CD4-positive, alpha-beta T cell (primary cell): ENCODE results near the gene OMD. TPM values are rescaled to one million over a fixed set of nuclear protein-coding genes. Genes with fewer than 3 reads are reported as not detected.

Experiments
- ATAC-seq: fragments of 200-7000 bp; cut with Tn5 transposase; one replicate; pipeline ENCODE4 v1.10.0; 2022; ENCODE audit warnings: mild to moderate bottlenecking; ENCODE audit not compliant: poor library complexity
- CTCF ChIA-PET: fragments of 350-600 bp; sonication (Branson Sonifier 250); formaldehyde crosslinking; loops from one replicate; lab custom pipeline; 2021; ENCODE audit warnings: antibody characterized with exemption, inconsistent platforms; lab: Charles Lee
- POLR2A ChIA-PET: fragments of 350-600 bp; sonication (Branson Sonifier 250); formaldehyde crosslinking; loops from one replicate; lab custom pipeline; 2021; ENCODE audit warnings: antibody characterized with exemption, inconsistent platforms; lab: Charles Lee
- DNase-seq, 14 experiments: peaks; one replicate each; pipeline ENCODE4 v3.0.0-alpha.2; 2013 to 2020; ENCODE audit warnings: mixed read lengths in 2 of 14
- H3K27ac ChIP-seq, 2 donors: one replicate each; pipeline versions ENCODE4 v1.5.1 to v1.7.0; 2013; ENCODE audit warnings: low read length in 2 of 2, low read depth in 1 of 2, mild to moderate bottlenecking in 1 of 2
- H3K27me3 ChIP-seq, 2 experiments: 1 replicate in 1 of 2; 2 replicates in 1 of 2; pipeline versions ENCODE4 v1.6.1 to v1.7.0; 2013; ENCODE audit warnings: low read length in 2 of 2, control low read depth in 1 of 2, mild to moderate bottlenecking in 1 of 2, moderate library complexity in 1 of 2; ENCODE audit not compliant: insufficient read depth in 2 of 2, control insufficient read depth in 1 of 2
- H3K36me3 ChIP-seq: one replicate; pipeline ENCODE4 v1.6.1; 2013; ENCODE audit warnings: low read length, control low read depth; ENCODE audit not compliant: insufficient read depth
- H3K4me1 ChIP-seq: one replicate; pipeline ENCODE4 v1.6.1; 2013; ENCODE audit warnings: low read length, control low read depth; ENCODE audit not compliant: insufficient read depth
- H3K4me3 ChIP-seq: one replicate; pipeline ENCODE4 v1.5.1; 2013; ENCODE audit warnings: mild to moderate bottlenecking, low read length, moderate library complexity
- H3K9me3 ChIP-seq, 2 experiments: 1 replicate in 1 of 2; 2 replicates in 1 of 2; pipeline versions ENCODE4 v1.6.1 to v1.7.0; 2013; ENCODE audit warnings: low read length in 2 of 2, mild to moderate bottlenecking in 2 of 2, control low read depth in 1 of 2, moderate library complexity in 1 of 2; ENCODE audit not compliant: control insufficient read depth in 1 of 2, insufficient read depth in 1 of 2
- H3K27ac Mint-ChIP-seq: one replicate; pipeline ENCODE4 v1.8.0; 2020; ENCODE audit warnings: mixed read lengths
- H3K27me3 Mint-ChIP-seq: one replicate; pipeline ENCODE4 v1.8.0; 2021; ENCODE audit warnings: mixed read lengths
- H3K36me3 Mint-ChIP-seq: one replicate; pipeline ENCODE4 v1.8.0; 2021; ENCODE audit warnings: low read depth, mixed read lengths
- H3K4me1 Mint-ChIP-seq: one replicate; pipeline ENCODE4 v1.8.0; 2021; ENCODE audit warnings: low read depth, mixed read lengths
- H3K4me3 Mint-ChIP-seq: one replicate; pipeline ENCODE4 v1.8.0; 2020; ENCODE audit warnings: mild to moderate bottlenecking, mixed read lengths
- H3K9me3 Mint-ChIP-seq: one replicate; pipeline ENCODE4 v1.8.0; 2020; ENCODE audit warnings: mixed read lengths
- intact Hi-C, 2 experiments: fragments of 100-400 bp; cut with DNase I in 1 of 2; cut with micrococcal nuclease in 1 of 2; formaldehyde crosslinking; loops; one replicate each; pipeline versions ENCODE4 v1.15.1 to v1.9.0; 2023 to 2025; cut with DNase I, micrococcal nuclease
- total RNA-seq, 174 experiments: library from RNA in 2 of 174; stranded (reverse) in 2 of 174; gene quantifications; one replicate each; pipeline ENCODE4 v1.2.3 and lab custom pipeline; 2021 to 2026
- TF ChIP-seq, protein P1 (sequence below): fragments of 200-600 bp; IDR thresholded peaks from one replicate; pipeline ENCODE4 v1.8.0; 2022; ENCODE audit warnings: antibody characterized with exemption, mild to moderate bottlenecking

Gene OMD
- total RNA-seq, 2 experiments from 2014 or later, result not detected

DNA sequence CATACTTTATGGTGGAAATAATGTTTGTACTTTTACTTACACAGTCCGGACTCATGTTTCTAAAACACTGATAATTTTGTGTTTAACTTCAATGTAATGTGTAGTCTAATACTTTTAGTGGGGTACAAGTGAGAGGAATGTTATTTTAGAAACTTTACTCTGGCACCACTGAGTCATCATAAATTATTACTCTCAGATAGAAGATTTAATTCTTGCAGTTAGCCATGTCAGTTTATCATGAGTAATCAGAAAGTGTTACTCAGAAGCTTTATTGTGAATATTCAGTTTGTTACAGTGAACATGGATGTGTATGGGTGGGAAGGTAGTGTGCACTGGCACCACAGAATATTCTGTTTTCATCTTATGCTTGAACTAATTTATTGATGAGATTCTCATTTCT is 39.9 kb downstream of the OMD start:
- H3K36me3 ChIP-seq, result no peaks in the 10 kb centered on the region
- ChIA-PET POLR2A (no interaction called here), CTCF (no interaction called here)

DNA sequence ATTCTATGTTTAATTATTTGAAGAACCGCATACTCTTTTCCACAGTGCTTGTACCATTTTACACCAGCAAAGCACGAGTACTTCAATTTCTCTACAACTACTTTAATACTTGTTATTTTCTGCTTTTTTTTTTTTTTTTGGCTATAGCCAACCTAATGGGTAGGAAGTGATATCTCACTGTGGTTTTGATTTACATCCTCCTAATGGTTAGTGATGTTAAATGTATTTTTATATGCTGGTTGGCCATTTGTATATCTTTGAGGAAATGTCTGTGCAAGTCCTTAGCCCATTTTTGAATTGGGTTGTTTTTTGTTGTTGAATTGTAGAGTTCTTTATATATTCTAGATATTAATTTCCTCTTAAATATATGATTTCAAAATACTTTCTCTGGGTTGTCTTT is 42.5 kb downstream of the OMD start:
- no peaks in the 10 kb centered on the region for H3K27me3 Mint-ChIP-seq
- H3K9me3 ChIP-seq, result no peaks in the 10 kb centered on the region
- H3K4me3 Mint-ChIP-seq, result no peak overlapping the region
- TF ChIP-seq, protein P1, sequence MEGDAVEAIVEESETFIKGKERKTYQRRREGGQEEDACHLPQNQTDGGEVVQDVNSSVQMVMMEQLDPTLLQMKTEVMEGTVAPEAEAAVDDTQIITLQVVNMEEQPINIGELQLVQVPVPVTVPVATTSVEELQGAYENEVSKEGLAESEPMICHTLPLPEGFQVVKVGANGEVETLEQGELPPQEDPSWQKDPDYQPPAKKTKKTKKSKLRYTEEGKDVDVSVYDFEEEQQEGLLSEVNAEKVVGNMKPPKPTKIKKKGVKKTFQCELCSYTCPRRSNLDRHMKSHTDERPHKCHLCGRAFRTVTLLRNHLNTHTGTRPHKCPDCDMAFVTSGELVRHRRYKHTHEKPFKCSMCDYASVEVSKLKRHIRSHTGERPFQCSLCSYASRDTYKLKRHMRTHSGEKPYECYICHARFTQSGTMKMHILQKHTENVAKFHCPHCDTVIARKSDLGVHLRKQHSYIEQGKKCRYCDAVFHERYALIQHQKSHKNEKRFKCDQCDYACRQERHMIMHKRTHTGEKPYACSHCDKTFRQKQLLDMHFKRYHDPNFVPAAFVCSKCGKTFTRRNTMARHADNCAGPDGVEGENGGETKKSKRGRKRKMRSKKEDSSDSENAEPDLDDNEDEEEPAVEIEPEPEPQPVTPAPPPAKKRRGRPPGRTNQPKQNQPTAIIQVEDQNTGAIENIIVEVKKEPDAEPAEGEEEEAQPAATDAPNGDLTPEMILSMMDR, result no peak
- DNase-seq, result peak in 1 of 14 experiments; percentile 9
- no peaks in the 10 kb centered on the region for H3K36me3 ChIP-seq
- ChIA-PET POLR2A (no interaction called here), CTCF (no interaction called here)
- no peak overlapping the region for H3K27ac ChIP-seq
- intact Hi-C loops, result no loop called here
- no peaks in the 10 kb centered on the region for H3K27me3 ChIP-seq
- H3K4me1 ChIP-seq, result no peaks in the 10 kb centered on the region
- peaks cover 19% of the 10 kb centered on the region for H3K4me1 Mint-ChIP-seq
- H3K27ac Mint-ChIP-seq, result no peak overlapping the region
- peaks cover 14% of the 10 kb centered on the region for H3K36me3 Mint-ChIP-seq
- no peak overlapping the region for H3K4me3 ChIP-seq
- no peaks in the 10 kb centered on the region for H3K9me3 Mint-ChIP-seq
- ATAC-seq, result no peak

More for the DNA sequence above, 39.9 kb downstream of the OMD start:
- ATAC-seq (no peak), DNase-seq (no peak)
- H3K27ac ChIP-seq, result no peak overlapping the region
- TF ChIP-seq, protein P1, result no peak
- no peaks in the 10 kb centered on the region for H3K9me3 ChIP-seq
- no peaks in the 10 kb centered on the region for H3K27me3 ChIP-seq
- Mint-ChIP-seq H3K36me3 (peaks cover 4% of the 10 kb centered on the region), H3K27ac (no peak overlapping the region), H3K27me3 (no peaks in the 10 kb centered on the region), H3K4me3 (no peak overlapping the region), H3K9me3 (no peaks in the 10 kb centered on the region), H3K4me1 (peaks cover 3% of the 10 kb centered on the region)
- no peaks in the 10 kb centered on the region for H3K4me1 ChIP-seq
- intact Hi-C loops, result no loop called here
- H3K4me3 ChIP-seq, result no peak overlapping the region

DNA sequence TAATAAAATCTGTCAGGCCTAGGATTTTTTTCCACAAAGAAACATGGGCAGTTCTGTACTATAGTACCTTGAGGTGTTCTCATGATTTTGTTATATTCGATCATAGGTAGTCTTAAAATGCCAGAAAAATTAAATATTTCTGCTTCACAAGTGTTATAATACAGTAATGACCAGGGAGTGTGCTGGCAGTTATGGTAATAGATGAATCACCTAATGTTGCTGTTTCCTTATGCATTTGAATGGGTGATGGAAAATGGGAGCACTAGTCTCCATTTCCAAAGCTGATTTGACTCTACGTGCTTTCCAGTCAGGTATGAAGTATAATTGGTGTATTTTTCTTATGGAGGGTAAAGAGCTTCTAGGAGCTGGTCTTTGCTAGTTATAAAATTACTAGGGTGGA is 43.7 kb downstream of the OMD start:
- POLR2A ChIA-PET, result no interaction called here
- CTCF ChIA-PET, result no interaction called here

More for the DNA sequence above, 43.7 kb downstream of the OMD start:
- peaks cover 0 to under 1% of the 10 kb centered on the region in 2 experiments for H3K9me3 ChIP-seq
- DNase-seq, result no peak
- no peaks in the 10 kb centered on the region for H3K4me1 ChIP-seq
- peaks cover 19% of the 10 kb centered on the region for H3K4me1 Mint-ChIP-seq
- no peaks in the 10 kb centered on the region for H3K27me3 Mint-ChIP-seq
- no peak overlapping the region for H3K4me3 ChIP-seq
- peaks cover 17% of the 10 kb centered on the region for H3K36me3 Mint-ChIP-seq
- no peak overlapping the region for H3K27ac Mint-ChIP-seq
- H3K27ac ChIP-seq, result no peak overlapping the region
- H3K27me3 ChIP-seq, result no peaks in the 10 kb centered on the region
- no peaks in the 10 kb centered on the region for H3K36me3 ChIP-seq
- TF ChIP-seq, protein P1, result no peak
- H3K4me3 Mint-ChIP-seq, result no peak overlapping the region
- intact Hi-C loops, result no loop called here
- H3K9me3 Mint-ChIP-seq, result no peaks in the 10 kb centered on the region
- ATAC-seq, result no peak
